HepG2 (cell line): ENCODE results near the gene AFG1L. TPM values are rescaled to one million over a fixed set of nuclear protein-coding genes. Genes with fewer than 3 reads are reported as not detected.

Experiments
- AHDC1 ChIP-seq: sonication (generic); formaldehyde crosslinking; IDR thresholded peaks from 2 replicates; pipeline ENCODE4 v1.5.1; 2020; ENCODE audit warnings: mild to moderate bottlenecking, missing genetic modification reagents, borderline replicate concordance
- CREB1 ChIP-seq, 2 experiments: fragments of 450-650 bp in 1 of 2; IDR thresholded peaks; 2 replicates each; pipeline ENCODE4 v1.6.1; 2016 to 2017; ENCODE audit warnings: control low read depth in 1 of 2, mild to moderate bottlenecking in 1 of 2, missing compliant biosample characterization in 1 of 2, missing genetic modification characterization in 1 of 2
- CREM ChIP-seq, 2 experiments: sonication (generic) in 1 of 2; formaldehyde crosslinking in 1 of 2; IDR thresholded peaks; 2 replicates each; pipeline versions ENCODE4 v1.4.0 to v1.6.1; 2016 to 2020; ENCODE audit warnings: antibody characterized with exemption in 1 of 2, mild to moderate bottlenecking in 1 of 2, missing genetic modification reagents in 1 of 2
- EHMT2 ChIP-seq: fragments of 200-600 bp; sonication (generic); IDR thresholded peaks from 2 replicates; pipeline ENCODE4 v1.7.0; 2017; ENCODE audit warnings: antibody characterized with exemption, low read depth, low read length, borderline replicate concordance
- HNRNPH1 ChIP-seq: fragments of 200-400 bp; formaldehyde crosslinking; optimal IDR thresholded peaks from 2 replicates; pipeline ENCODE3; 2017; ENCODE audit warnings: mild to moderate bottlenecking, low read depth, low read length
- MLX ChIP-seq: IDR thresholded peaks from 2 replicates; pipeline ENCODE4 v1.6.1; 2016
- NFE2L1 ChIP-seq: sonication (generic); formaldehyde crosslinking; IDR thresholded peaks from 2 replicates; pipeline ENCODE4 v1.4.0; 2020; ENCODE audit warnings: missing genetic modification reagents, mild to moderate bottlenecking, borderline replicate concordance
- NFRKB ChIP-seq: fragments of 450-650 bp; IDR thresholded peaks from 2 replicates; pipeline ENCODE4 v1.6.1; 2017
- RNF219 ChIP-seq: sonication (generic); formaldehyde crosslinking; IDR thresholded peaks from 2 replicates; pipeline ENCODE4 v1.5.0; 2020; ENCODE audit warnings: mild to moderate bottlenecking, missing genetic modification reagents
- SRF ChIP-seq: IDR thresholded peaks from 2 replicates; pipeline ENCODE4 v1.6.1; 2011; ENCODE audit warnings: mild to moderate bottlenecking, low read depth, low read length, moderate library complexity
- ZNF234 ChIP-seq: sonication (generic); formaldehyde crosslinking; conservative IDR thresholded peaks from 2 replicates; pipeline ENCODE4 v1.5.1; 2020; ENCODE audit warnings: mild to moderate bottlenecking, missing genetic modification reagents
- ZNF543 ChIP-seq: sonication (generic); formaldehyde crosslinking; IDR thresholded peaks from 2 replicates; pipeline ENCODE4 v1.4.0; 2020; ENCODE audit warnings: mild to moderate bottlenecking, missing genetic modification reagents
- ZNF552 ChIP-seq: sonication (generic); formaldehyde crosslinking; IDR thresholded peaks from 2 replicates; pipeline ENCODE4 v1.9.0; 2022; ENCODE audit warnings: missing genetic modification reagents, mild to moderate bottlenecking, borderline replicate concordance
- ZSCAN25 ChIP-seq: sonication (generic); formaldehyde crosslinking; IDR thresholded peaks from 2 replicates; pipeline ENCODE4 v1.8.0; 2022; ENCODE audit warnings: mild to moderate bottlenecking, missing genetic modification reagents
- polyA plus RNA-seq, 8 experiments: library from polyadenylated mRNA; depleted of rRNA in 3 of 8; stranded (reverse) in 7 of 8; unstranded in 1 of 8; fragments of >200 nt; fragmentation: Illumina TruSeq in 4 of 8; extraction: Trizol in 4 of 8; gene quantifications; 2 replicates each; pipeline versions ENCODE4 v1.2.1 to v1.2.3, GENCODE V29; 2011 to 2016; ENCODE audit warnings: low read depth in 4 of 8, missing spikeins in 1 of 8, mixed read lengths in 1 of 8; ENCODE audit not compliant: insufficient read depth in 1 of 8
- total RNA-seq, 5 experiments: library from RNA; depleted of rRNA; stranded (reverse); fragments of >200 nt; fragmentation: Illumina TruSeq; extraction: Trizol; gene quantifications; 2 replicates each; pipeline ENCODE4 v1.2.3, GENCODE V29; 2016; ENCODE audit warnings: low read depth in 1 of 5
- TF ChIP-seq, protein P1 (sequence below): sonication (generic); formaldehyde crosslinking; IDR thresholded peaks from 2 replicates; pipeline ENCODE4 v1.4.0; 2020; ENCODE audit warnings: missing genetic modification reagents
- TF ChIP-seq, protein P2 (sequence below): sonication (generic); formaldehyde crosslinking; IDR thresholded peaks from 2 replicates; pipeline ENCODE4 v1.8.0; 2022; ENCODE audit warnings: mild to moderate bottlenecking, missing genetic modification reagents

The AFG1L gene
- total and polyA plus RNA-seq, 2 of the 13 experiments (the other 11 are each of a cell fraction or from before 2014, with no cell fraction given): 3.1 to 14.0 TPM

- no peak for TF ChIP-seq NFE2L1
- 0 out of 2 replicates have a peak, but pooled peaks have one; percentile 34 for TF ChIP-seq RNF219
- peak; percentile 38 for TF ChIP-seq CREB1 (IDR thresholded peaks at IDR 0.05)
- no peak for TF ChIP-seq CREB1 (CRISPR knock-in tag; IDR thresholded peaks at IDR 0.05)
- TF ChIP-seq, protein P1, sequence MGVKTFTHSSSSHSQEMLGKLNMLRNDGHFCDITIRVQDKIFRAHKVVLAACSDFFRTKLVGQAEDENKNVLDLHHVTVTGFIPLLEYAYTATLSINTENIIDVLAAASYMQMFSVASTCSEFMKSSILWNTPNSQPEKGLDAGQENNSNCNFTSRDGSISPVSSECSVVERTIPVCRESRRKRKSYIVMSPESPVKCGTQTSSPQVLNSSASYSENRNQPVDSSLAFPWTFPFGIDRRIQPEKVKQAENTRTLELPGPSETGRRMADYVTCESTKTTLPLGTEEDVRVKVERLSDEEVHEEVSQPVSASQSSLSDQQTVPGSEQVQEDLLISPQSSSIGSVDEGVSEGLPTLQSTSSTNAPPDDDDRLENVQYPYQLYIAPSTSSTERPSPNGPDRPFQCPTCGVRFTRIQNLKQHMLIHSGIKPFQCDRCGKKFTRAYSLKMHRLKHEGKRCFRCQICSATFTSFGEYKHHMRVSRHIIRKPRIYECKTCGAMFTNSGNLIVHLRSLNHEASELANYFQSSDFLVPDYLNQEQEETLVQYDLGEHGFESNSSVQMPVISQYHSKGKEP (CRISPR knock-in tag): 0 out of 2 replicates have a peak, but pooled peaks have one; percentile 17
- TF ChIP-seq, protein P2, sequence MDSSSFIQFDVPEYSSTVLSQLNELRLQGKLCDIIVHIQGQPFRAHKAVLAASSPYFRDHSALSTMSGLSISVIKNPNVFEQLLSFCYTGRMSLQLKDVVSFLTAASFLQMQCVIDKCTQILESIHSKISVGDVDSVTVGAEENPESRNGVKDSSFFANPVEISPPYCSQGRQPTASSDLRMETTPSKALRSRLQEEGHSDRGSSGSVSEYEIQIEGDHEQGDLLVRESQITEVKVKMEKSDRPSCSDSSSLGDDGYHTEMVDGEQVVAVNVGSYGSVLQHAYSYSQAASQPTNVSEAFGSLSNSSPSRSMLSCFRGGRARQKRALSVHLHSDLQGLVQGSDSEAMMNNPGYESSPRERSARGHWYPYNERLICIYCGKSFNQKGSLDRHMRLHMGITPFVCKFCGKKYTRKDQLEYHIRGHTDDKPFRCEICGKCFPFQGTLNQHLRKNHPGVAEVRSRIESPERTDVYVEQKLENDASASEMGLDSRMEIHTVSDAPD (CRISPR knock-in tag): no peak
- TF ChIP-seq ZNF234 (CRISPR knock-in tag): no peak
- TF ChIP-seq ZNF552 (CRISPR knock-in tag): no peak
- TF ChIP-seq HNRNPH1: no peak
- TF ChIP-seq SRF: peak; percentile 89
- TF ChIP-seq ZSCAN25 (CRISPR knock-in tag): 0 out of 2 replicates have a peak, but pooled peaks have one; percentile 1
- no peak for TF ChIP-seq ZNF543
- no peak for TF ChIP-seq CREM (IDR thresholded peaks at IDR 0.05)
- TF ChIP-seq CREM (CRISPR knock-in tag; IDR thresholded peaks at IDR 0.05): no peak
- 0 out of 2 replicates have a peak, but pooled peaks have one; percentile 0 for TF ChIP-seq AHDC1 (CRISPR knock-in tag)
- TF ChIP-seq NFRKB: no peak
- no peak for TF ChIP-seq EHMT2
- 0 out of 2 replicates have a peak, but pooled peaks have one; percentile 5 for TF ChIP-seq MLX (CRISPR knock-in tag)
These were observed 542 bp upstream of the AFG1L start (continued) for GRCh38 chr6:108294297-108294726.
